Fibroblast of mammary gland (primary cell): Measurements from ENCODE around the gene CDH3.
"Not testable (repeated sequence)": the region's sequence is repeated elsewhere in the genome, so short reads cannot be mapped to it uniquely, and the experiment has no call there.

Experiments used
- DNase-seq: peaks from one replicate; pipeline ENCODE4 v3.0.0-alpha.2; 2010; ENCODE audit warnings: low read depth
- H3K4me3 ChIP-seq: 2 replicates; pipeline ENCODE4 v1.5.1; 2011; ENCODE audit warnings: low read depth, mild to moderate bottlenecking, low read length, moderate library complexity; ENCODE audit not compliant: control insufficient read depth
- TF ChIP-seq, protein P1 (sequence below): conservative IDR thresholded peaks from 2 replicates; pipeline ENCODE4 v1.5.1; 2011; ENCODE audit warnings: low read depth, low read length, inconsistent platforms; ENCODE audit not compliant: control insufficient read depth, insufficient read depth

CDH3 gene

GRCh38 chr16:68707340-68708152 lies 62.4 kb downstream of the CDH3 start:
- no peak overlapping the region for H3K4me3 ChIP-seq
- TF ChIP-seq, protein P1, sequence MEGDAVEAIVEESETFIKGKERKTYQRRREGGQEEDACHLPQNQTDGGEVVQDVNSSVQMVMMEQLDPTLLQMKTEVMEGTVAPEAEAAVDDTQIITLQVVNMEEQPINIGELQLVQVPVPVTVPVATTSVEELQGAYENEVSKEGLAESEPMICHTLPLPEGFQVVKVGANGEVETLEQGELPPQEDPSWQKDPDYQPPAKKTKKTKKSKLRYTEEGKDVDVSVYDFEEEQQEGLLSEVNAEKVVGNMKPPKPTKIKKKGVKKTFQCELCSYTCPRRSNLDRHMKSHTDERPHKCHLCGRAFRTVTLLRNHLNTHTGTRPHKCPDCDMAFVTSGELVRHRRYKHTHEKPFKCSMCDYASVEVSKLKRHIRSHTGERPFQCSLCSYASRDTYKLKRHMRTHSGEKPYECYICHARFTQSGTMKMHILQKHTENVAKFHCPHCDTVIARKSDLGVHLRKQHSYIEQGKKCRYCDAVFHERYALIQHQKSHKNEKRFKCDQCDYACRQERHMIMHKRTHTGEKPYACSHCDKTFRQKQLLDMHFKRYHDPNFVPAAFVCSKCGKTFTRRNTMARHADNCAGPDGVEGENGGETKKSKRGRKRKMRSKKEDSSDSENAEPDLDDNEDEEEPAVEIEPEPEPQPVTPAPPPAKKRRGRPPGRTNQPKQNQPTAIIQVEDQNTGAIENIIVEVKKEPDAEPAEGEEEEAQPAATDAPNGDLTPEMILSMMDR: no peak
- no peak for DNase-seq

- TF ChIP-seq, protein P1: no peak
- DNase-seq: no peak
- H3K4me3 ChIP-seq: no peak overlapping the region
Observed at GRCh38 chr16:68710211-68710610, 65.1 kb downstream of the CDH3 start.

DNA sequence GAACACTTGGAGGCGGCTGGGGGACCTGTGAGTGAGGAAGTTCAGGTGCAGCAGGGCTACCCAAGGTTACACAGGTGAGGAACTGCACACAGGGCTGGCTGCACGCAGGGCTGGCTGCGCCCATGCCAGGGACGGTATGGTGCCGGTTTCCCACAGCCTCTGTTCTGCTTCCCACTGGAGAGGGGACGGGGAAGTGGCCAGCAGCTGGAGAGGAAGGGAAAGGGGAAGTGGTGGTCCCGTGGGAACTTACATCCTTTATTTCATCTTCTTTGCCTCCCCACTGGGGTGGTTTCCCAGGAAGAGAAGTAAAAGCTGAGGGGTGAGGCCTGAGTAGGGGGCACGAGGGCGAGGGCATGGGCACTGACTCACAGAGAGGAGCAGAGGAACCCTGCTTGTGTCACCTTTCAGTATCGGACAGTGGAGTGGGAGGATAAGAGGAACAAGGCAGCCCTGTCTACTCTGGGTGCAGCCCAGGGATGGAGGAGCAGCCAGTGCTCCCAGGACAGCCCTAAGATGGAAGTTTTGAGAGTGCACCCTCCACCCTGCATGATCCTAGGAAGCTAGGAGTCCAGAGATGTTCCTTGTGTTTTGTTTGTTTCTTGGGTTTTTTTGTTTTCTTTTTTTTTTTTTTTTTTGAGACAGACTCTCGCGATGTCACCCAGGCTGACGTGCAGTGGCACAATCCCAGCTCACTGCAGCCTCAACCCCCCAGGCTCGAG lies 66.5 kb downstream of the CDH3 start:
- TF ChIP-seq, protein P1: no peak
- no peak overlapping the region for H3K4me3 ChIP-seq
- DNase-seq: no peak

GRCh38 chr16:68713361-68713760 lies 68.3 kb downstream of the CDH3 start:
- no peak overlapping the region for H3K4me3 ChIP-seq
- TF ChIP-seq, protein P1: no peak
- DNase-seq: no peak

DNA sequence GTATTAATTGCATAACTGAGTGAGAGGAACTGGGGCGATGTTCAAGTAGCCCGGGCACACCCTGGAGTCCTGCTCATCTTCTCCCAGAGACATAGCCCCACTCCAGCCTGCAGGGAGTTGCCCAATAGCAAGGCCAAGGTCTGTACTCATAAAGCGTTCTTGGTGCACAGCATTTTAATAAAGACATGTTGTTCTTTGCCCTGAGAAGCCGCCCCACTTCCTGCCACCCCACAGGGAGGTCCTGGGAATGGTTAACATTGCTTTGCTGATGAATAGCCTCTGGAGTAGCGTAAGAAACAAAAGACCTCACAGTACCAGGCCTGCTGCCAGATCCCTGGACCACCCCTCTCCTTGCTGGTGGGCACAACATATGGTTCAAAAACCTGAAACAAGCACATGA lies 70.4 kb downstream of the CDH3 start:
- TF ChIP-seq, protein P1: no peak
- DNase-seq: no peak
- H3K4me3 ChIP-seq: no peak overlapping the region

GRCh38 chr16:68716516-68716915 lies 71.4 kb downstream of the CDH3 start:
- not testable (repeated sequence) for H3K4me3 ChIP-seq, DNase-seq

DNA sequence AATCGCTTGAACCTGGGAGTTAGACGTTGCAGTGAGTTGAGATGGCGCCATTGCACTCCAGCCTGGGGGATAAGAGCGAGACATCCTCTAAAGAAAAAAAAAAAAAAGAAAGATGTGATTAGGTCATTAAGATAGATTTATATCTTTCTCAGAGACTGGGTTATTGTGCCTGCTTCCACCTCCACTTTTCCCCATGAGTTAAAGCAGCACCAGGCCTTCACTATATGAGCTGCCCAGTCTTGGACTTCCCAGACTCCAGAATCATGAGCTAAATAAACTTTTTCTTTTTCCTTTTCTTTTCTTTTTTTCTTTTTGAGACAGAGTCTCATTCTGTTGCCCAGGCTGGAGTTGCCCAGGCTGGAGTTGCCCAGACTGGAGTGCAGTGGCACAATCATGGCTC lies 72.6 kb downstream of the CDH3 start:
- TF ChIP-seq, protein P1: no peak
- DNase-seq: no peak
- H3K4me3 ChIP-seq: no peak overlapping the region
